Prostate gland (tissue), 2 donors: Measurements from ENCODE around the gene ADARB1. TPM values are rescaled to one million over a fixed set of nuclear protein-coding genes. Genes with fewer than 3 reads are reported as not detected.

Experiments
- DNase-seq: peaks from one replicate; pipeline ENCODE4 v3.0.0-alpha.2; 2019; ENCODE audit warnings: low spot score
- H3K27ac ChIP-seq, 2 donors: fragments of 200-600 bp; sonication (generic); 2 replicates each; pipeline ENCODE4 v1.5.1; 2017 to 2019
- H3K27me3 ChIP-seq: fragments of 200-600 bp; sonication (generic); replicated peaks from 2 replicates; pipeline ENCODE4 v1.5.1; 2019; ENCODE audit not compliant: insufficient read depth
- H3K36me3 ChIP-seq, 2 donors: fragments of 200-600 bp; sonication (generic); 1 replicate in 1 of 2; 2 replicates in 1 of 2; pipeline versions ENCODE4 v1.5.1 to v1.8.1; 2017 to 2019
- H3K4me1 ChIP-seq: fragments of 200-600 bp; sonication (generic); replicated peaks from 2 replicates; pipeline ENCODE4 v1.5.1; 2019
- H3K4me3 ChIP-seq, 2 donors: fragments of 200-600 bp; sonication (generic); 2 replicates each; pipeline ENCODE4 v1.5.1; 2017 to 2019
- H3K9me3 ChIP-seq: fragments of 200-600 bp; sonication (generic); 2 replicates; pipeline ENCODE4 v1.5.1; 2017
- POLR2A ChIP-seq: fragments of 450-650 bp; IDR thresholded peaks from one replicate; pipeline ENCODE4 v1.6.1; 2016; ENCODE audit warnings: antibody characterized with exemption, mild to moderate bottlenecking
- POLR2AphosphoS5 ChIP-seq: sonication (generic); formaldehyde crosslinking; IDR thresholded peaks from one replicate; pipeline ENCODE4 v1.6.1; 2017; ENCODE audit warnings: antibody characterized with exemption
- WGBS: methylation state at CpG from one replicate; pipeline ENCODE4 v1.1.5; 2018; 5-methylcytosine and 5-hydroxymethylcytosine counted together
- intact Hi-C: fragments of 100-400 bp; cut with DNase I; formaldehyde crosslinking; loops from one replicate; pipeline ENCODE4 v1.14.2; 2022
- total RNA-seq, 2 donors: library from RNA; depleted of rRNA; stranded (reverse); fragments of >200 nt; gene quantifications; one replicate each; pipeline ENCODE4 v1.1.0, GENCODE V29; 2016
- TF ChIP-seq, protein P1 (sequence below), 4 experiments: fragments of 200-600 bp in 2 of 4; fragments of 450-650 bp in 2 of 4; sonication (generic) in 2 of 4; IDR thresholded peaks; 1 replicate in 3 of 4; 2 replicates in 1 of 4; pipeline ENCODE4 v1.5.1; 2016 to 2019; ENCODE audit warnings: antibody characterized with exemption in 4 of 4, mild to moderate bottlenecking in 2 of 4, moderate library complexity in 2 of 4

ADARB1 gene
- total RNA-seq, 2 donors from 2014 or later = 21.0 to 30.9 TPM

DNA sequence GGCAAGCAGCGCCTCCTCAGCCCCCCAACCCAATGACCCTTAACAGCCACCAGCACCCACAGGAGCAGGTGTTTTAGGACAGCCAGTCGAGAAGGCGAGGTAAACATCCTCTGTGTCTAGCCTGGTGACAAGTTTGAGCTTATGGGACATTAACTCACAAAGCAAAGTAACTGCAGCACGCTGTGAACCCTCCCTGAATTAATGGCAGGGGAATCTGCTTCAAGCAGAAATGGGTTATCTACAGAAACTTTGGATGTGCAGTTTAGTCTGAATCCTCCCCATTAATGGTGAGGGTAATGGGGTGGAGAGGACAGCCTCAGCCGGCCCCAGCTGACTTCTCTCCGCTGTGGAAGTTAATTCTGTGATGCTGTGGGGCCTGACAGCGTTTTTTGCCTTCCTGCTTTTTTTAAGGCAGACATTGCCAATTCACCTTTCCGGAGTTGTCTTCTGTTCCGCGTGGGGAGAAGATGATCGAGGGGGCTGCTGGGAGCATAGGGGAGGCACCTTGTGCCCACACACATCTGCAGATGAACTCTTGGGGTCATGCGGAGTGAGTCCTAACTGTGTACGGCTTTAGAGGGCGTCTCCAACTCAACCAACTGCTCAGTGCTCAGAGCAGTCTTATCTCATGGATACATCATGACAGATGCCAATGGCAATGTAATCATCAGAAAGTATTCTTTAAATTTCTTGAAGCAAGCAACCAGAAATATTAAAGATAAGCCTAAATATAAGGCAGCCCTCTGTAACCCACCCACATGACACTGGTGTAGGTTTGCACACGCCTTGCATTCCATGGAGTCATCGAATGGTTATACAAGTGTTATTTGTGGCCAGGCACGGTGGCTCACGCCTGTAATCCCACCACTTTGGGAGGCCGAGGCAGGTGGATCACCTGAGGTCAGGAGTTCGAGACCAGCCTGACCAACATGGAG is 172.3 kb downstream of the ADARB1 start:
- TF ChIP-seq POLR2AphosphoS5 (no peak), POLR2A (no peak)
- TF ChIP-seq, protein P1, sequence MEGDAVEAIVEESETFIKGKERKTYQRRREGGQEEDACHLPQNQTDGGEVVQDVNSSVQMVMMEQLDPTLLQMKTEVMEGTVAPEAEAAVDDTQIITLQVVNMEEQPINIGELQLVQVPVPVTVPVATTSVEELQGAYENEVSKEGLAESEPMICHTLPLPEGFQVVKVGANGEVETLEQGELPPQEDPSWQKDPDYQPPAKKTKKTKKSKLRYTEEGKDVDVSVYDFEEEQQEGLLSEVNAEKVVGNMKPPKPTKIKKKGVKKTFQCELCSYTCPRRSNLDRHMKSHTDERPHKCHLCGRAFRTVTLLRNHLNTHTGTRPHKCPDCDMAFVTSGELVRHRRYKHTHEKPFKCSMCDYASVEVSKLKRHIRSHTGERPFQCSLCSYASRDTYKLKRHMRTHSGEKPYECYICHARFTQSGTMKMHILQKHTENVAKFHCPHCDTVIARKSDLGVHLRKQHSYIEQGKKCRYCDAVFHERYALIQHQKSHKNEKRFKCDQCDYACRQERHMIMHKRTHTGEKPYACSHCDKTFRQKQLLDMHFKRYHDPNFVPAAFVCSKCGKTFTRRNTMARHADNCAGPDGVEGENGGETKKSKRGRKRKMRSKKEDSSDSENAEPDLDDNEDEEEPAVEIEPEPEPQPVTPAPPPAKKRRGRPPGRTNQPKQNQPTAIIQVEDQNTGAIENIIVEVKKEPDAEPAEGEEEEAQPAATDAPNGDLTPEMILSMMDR (IDR thresholded peaks at IDR 0.05) = no peak
- peaks cover 3% of the 10 kb centered on the region for H3K27me3 ChIP-seq
- no peaks in the 10 kb centered on the region for H3K9me3 ChIP-seq
- H3K4me3 ChIP-seq = no peak overlapping the region
- 74% methylated on average over 20 of the region's 20 CpGs for WGBS
- H3K36me3 ChIP-seq = no peaks in the 10 kb centered on the region
- H3K4me1 ChIP-seq = no peaks in the 10 kb centered on the region
- peak; percentile 2 for DNase-seq
- intact Hi-C loops = no loop called here
- no peak overlapping the region for H3K27ac ChIP-seq

DNA sequence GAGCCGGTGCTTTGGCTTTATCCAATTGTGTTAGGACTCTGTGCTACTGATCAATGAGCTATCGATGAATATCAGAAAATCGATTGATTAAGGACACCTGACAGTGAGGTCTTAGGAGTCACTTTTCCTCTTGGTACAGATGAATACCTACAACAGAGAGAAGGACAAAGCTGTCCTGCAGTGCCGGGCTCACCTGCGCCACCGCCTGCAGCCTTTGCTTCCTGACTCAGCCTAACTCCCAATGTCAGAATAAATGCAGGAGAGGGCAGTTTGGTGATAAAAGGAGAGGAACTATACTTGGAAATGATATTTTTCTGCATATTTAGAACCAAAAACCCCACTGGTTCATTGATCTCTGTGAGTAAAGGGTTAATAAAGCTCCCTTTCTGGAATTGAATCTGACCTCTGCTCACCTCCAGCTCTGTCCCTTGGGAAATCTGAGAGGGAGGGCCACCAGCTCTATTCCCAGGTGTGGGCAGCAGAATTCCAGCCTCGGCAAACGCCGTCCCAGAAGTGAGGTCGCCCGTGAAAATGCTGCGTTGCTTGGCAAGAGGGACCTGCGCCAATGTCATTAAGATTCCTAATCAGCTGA is 174.0 kb downstream of the ADARB1 start:
- Histone ChIP-seq H3K4me3 (peak overlapping the region in 1 of 2 donors; percentile 2), H3K27ac (no peak overlapping the region), H3K27me3 (peaks cover 3% of the 10 kb centered on the region), H3K36me3 (no peaks in the 10 kb centered on the region), H3K4me1 (no peaks in the 10 kb centered on the region), H3K9me3 (no peaks in the 10 kb centered on the region)
- 38% methylated on average over 13 of the region's 13 CpGs for WGBS
- TF ChIP-seq, protein P1 (IDR thresholded peaks at IDR 0.05) = no peak
- no peak for TF ChIP-seq POLR2AphosphoS5
- no peak for TF ChIP-seq POLR2A
- intact Hi-C loops = no loop called here
- no peak for DNase-seq

DNA sequence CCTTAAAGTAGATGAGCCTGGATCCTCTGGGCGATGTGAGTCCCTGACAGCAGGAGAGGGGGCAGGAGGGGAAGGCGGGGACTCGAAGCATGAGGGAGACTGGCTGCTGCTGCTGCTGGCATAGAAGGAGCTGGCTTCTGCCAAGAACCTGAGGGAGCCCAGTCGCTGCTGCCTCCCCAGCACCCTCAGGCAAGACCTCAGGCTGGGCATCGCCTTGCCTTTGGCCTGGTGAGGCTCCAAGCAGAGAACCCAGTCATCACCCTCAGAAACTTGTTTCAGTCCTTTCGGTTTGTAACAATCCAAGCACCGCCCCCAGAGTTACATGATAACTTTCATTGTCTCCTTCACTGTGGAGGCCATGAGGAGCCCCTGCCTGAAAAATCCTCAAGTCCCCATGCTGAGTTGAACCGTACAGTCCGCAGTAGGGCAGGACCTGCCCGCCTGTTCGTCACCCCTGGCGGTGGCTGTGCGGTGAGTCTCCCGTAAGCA is 174.6 kb downstream of the ADARB1 start:
- Histone ChIP-seq H3K9me3 (no peaks in the 10 kb centered on the region), H3K27me3 (peaks cover 3% of the 10 kb centered on the region), H3K4me3 (peak overlapping the region in 1 of 2 donors; percentile 2), H3K27ac (no peak overlapping the region), H3K4me1 (no peaks in the 10 kb centered on the region), H3K36me3 (no peaks in the 10 kb centered on the region)
- 25% methylated on average over 14 of the region's 14 CpGs for WGBS
- TF ChIP-seq, protein P1 (IDR thresholded peaks at IDR 0.05) = no peak
- TF ChIP-seq POLR2A (no peak), POLR2AphosphoS5 (no peak)
- intact Hi-C loops = no loop called here
- DNase-seq = peak; percentile 3

DNA sequence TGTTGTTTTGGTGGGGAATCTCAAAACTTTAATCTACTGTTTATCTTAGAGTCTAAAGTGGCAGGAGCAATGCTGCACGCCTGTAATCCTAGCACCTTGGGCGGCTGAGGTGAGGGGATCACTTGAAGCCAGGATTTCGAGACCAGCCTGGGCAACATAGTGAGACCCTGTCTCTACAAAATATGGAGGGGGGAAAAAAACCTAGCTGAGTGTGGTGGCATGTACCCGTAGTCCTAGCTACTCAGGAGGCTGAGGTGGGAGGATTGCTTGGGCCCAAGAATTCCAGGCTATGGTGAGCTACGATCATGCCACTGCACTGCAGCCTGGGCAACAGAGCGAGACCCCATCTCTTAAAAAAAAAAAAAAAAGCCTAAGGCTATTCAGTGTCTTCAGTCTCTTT is 175.2 kb downstream of the ADARB1 start:
- no peak for TF ChIP-seq POLR2AphosphoS5
- TF ChIP-seq, protein P1 (IDR thresholded peaks at IDR 0.05) = no peak
- no peak for TF ChIP-seq POLR2A
- H3K27me3 ChIP-seq = peaks cover 3% of the 10 kb centered on the region
- DNase-seq = no peak
- H3K4me3 ChIP-seq = no peak overlapping the region
- no peak overlapping the region for H3K27ac ChIP-seq
- 97% methylated on average over 6 of the region's 6 CpGs for WGBS
- H3K36me3 ChIP-seq = no peaks in the 10 kb centered on the region
- intact Hi-C loops = no loop called here
- H3K4me1 ChIP-seq = no peaks in the 10 kb centered on the region
- no peaks in the 10 kb centered on the region for H3K9me3 ChIP-seq
